SH-SY5Y (cell line): ENCODE data around the gene XKRX.

Experiments
- GATA2 ChIP-seq: IDR thresholded peaks from 2 replicates; pipeline ENCODE4 v1.6.1; 2011; ENCODE audit warnings: mild to moderate bottlenecking, low read depth, low read length
- GATA3 ChIP-seq: IDR thresholded peaks from 2 replicates; pipeline ENCODE4 v1.6.1; 2011; ENCODE audit warnings: low read depth, mild to moderate bottlenecking, low read length, moderate library complexity

DNA sequence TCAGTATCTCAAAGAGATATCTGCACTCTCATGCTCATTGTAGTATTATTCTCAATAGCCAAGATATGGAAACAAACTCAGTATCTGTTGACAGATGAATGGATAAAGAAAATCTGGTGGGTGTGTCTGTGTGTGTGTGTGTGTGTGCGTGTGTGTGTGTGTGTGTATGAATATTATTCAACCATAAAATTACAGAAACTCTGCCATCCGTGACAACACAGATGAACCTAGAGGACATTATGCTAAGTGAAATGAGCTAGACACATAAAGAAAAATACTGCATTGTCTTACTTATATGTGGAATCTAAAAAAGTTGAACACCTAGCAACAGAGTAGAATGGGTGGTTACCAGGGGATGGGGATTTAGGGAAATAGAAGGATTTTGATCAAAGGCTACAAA, 13.2 kb downstream of the XKRX start:
- TF ChIP-seq GATA2 (no peak), GATA3 (no peak)
